Rectal smooth muscle tissue (tissue), 1 donor: ENCODE results near the gene MPHOSPH9.
A peak's percentile ranks its signal among the peaks of the same experiment; 100 is the strongest.
"Not testable (repeated sequence)": the region's sequence is repeated elsewhere in the genome, so short reads cannot be mapped to it uniquely, and the experiment has no call there.

ENCODE experiments used
- H3K27ac ChIP-seq: one replicate; pipeline ENCODE4 v1.7.0; 2013; ENCODE audit warnings: low read depth, low read length, inconsistent platforms
- H3K27me3 ChIP-seq: one replicate; pipeline ENCODE4 v1.7.0; 2013; ENCODE audit warnings: low read length; ENCODE audit not compliant: control insufficient read depth, insufficient read depth
- H3K36me3 ChIP-seq: one replicate; pipeline ENCODE4 v1.7.0; 2013; ENCODE audit warnings: low read length; ENCODE audit not compliant: control insufficient read depth, insufficient read depth
- H3K4me1 ChIP-seq: one replicate; pipeline ENCODE4 v1.7.0; 2013; ENCODE audit warnings: low read length; ENCODE audit not compliant: control insufficient read depth, insufficient read depth
- H3K4me3 ChIP-seq: one replicate; pipeline ENCODE4 v1.7.0; 2013; ENCODE audit warnings: low read length
- H3K9ac ChIP-seq: one replicate; pipeline ENCODE4 v1.7.0; 2013; ENCODE audit warnings: low read length

MPHOSPH9 gene

DNA sequence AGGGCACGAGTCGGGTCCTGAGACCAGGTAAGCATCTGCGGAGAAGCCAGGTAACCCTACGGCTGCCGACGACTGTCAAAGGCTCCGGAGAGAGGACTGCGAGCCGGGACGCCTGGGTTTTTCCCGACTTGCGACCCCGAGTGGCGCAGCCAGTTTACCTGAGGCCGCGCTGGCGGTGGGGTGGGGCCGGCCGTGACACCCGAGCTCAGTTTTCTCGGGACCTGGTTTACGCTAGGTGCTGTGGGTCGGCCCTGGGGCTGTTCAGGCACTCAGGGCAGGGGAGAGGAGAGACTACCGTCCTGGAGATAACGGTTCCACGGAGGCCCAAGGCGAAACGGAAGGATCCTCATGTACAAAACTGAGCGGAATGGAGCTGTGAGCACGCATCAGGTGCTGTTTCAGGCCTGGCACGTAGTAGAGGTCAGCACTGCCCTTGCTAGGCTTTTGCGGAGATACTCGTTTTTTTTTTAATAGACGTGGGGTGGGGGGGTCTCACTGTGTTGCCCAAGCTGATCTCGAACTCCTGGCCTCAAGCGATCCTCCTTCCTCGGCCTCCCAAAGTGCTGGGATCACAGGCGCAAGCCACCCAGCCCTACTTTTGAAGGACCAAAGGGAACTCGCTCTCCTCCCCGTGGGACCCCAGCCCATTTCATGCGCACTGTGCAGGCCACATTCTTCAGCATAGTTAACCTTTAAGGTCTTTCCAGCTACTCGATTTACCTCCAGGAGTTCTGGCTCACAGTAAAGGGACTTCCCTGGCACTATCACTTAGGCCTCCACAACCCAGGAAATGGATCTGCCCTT, 766 bp upstream of the MPHOSPH9 start:
- Histone ChIP-seq H3K4me3 (peak overlapping the region; percentile 92), H3K36me3 (no peaks in the 10 kb centered on the region), H3K9ac (peak overlapping the region; percentile 93), H3K4me1 (peaks cover 10% of the 10 kb centered on the region), H3K27me3 (no peaks in the 10 kb centered on the region), H3K27ac (peak overlapping the region; percentile 81)

GRCh38 chr12:123232472-123232806, 502 bp downstream of the MPHOSPH9 start:
- H3K27ac ChIP-seq, result peak overlapping the region; percentile 95
- no peaks in the 10 kb centered on the region for H3K36me3 ChIP-seq
- peak overlapping the region; percentile 76 for H3K4me3 ChIP-seq
- H3K9ac ChIP-seq, result peak overlapping the region; percentile 80
- H3K27me3 ChIP-seq, result no peaks in the 10 kb centered on the region
- H3K4me1 ChIP-seq, result peaks cover 10% of the 10 kb centered on the region

GRCh38 chr12:123231931-123232330, 1.0 kb downstream of the MPHOSPH9 start:
- H3K27me3 ChIP-seq, result no peaks in the 10 kb centered on the region
- H3K9ac ChIP-seq, result peak overlapping the region; percentile 80
- peaks cover 10% of the 10 kb centered on the region for H3K4me1 ChIP-seq
- no peaks in the 10 kb centered on the region for H3K36me3 ChIP-seq
- H3K27ac ChIP-seq, result peak overlapping the region; percentile 95
- H3K4me3 ChIP-seq, result peak overlapping the region; percentile 76

DNA sequence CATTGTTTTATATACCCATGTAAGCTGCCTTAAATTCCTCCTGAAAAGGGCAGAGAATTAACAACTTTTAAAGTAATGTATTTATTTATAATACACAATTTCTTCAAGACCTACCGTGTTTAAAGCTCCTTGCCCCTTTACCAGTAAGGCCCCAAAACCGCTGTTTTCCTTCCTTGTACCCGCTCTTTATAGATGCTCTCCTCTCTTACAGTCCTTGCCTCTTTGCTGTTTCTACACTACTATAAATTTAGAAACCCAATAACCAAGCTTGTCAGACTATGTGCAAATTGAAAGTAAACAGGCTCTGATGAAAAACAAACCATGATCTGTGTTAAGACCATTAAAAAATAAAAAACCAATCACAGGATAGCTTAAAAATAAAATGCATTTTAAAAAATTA, 3.9 kb downstream of the MPHOSPH9 start:
- Histone ChIP-seq H3K9ac (no peak overlapping the region), H3K36me3 (no peaks in the 10 kb centered on the region), H3K27me3 (no peaks in the 10 kb centered on the region), H3K4me3 (no peak overlapping the region), H3K27ac (no peak overlapping the region), H3K4me1 (peaks cover 8% of the 10 kb centered on the region)

DNA sequence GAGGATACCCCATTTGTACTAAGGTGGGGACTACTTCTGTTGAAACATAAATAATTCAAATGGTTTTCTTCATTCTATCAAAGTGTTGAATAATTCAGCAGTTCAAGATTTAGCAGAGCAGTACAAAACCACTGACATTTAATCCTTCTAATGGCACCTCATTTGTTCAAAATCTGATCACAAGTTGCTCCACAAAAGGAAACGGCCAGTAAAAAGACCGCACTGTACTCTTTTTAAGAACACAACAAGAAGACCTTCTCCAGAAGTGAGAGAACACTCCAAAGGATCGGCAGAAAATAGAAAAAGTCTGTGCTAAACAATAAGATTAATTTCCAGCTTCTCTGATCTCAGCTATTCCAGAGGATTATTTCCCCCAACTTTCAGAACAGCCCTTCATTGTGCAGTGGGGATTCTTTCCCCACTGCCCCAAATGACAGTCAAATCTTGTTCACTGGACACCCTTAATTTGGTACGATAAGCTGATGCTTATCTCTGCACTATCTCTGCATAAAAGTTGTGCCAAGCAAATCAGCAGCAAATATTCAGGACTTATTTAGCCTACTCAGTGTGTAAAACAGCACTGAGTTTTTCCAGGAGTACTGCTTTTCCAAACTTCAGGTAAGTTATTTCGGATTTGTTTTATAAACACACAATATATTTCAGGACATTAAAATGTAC, 5.2 kb downstream of the MPHOSPH9 start:
- Histone ChIP-seq H3K4me3 (no peak overlapping the region), H3K9ac (no peak overlapping the region)

GRCh38 chr12:123225443-123225842, 7.5 kb downstream of the MPHOSPH9 start:
- H3K36me3 ChIP-seq, result peaks cover 3% of the 10 kb centered on the region

More for the DNA sequence above, 5.2 kb downstream of the MPHOSPH9 start:
- H3K27ac ChIP-seq, result no peak overlapping the region
- H3K36me3 ChIP-seq, result no peaks in the 10 kb centered on the region
- H3K27me3 ChIP-seq, result no peaks in the 10 kb centered on the region
- H3K4me1 ChIP-seq, result peaks cover 5% of the 10 kb centered on the region

GRCh38 chr12:123223241-123223668, 9.7 kb downstream of the MPHOSPH9 start:
- H3K27me3 ChIP-seq, result no peaks in the 10 kb centered on the region
- H3K27ac ChIP-seq, result no peak overlapping the region
- H3K4me1 ChIP-seq, result no peaks in the 10 kb centered on the region
- no peak overlapping the region for H3K9ac ChIP-seq
- H3K4me3 ChIP-seq, result no peak overlapping the region
- peaks cover 3% of the 10 kb centered on the region for H3K36me3 ChIP-seq

More at GRCh38 chr12:123225443-123225842, 7.5 kb downstream of the MPHOSPH9 start:
- no peaks in the 10 kb centered on the region for H3K4me1 ChIP-seq
- no peaks in the 10 kb centered on the region for H3K27me3 ChIP-seq
- H3K4me3 ChIP-seq, result no peak overlapping the region
- H3K27ac ChIP-seq, result no peak overlapping the region
- no peak overlapping the region for H3K9ac ChIP-seq

DNA sequence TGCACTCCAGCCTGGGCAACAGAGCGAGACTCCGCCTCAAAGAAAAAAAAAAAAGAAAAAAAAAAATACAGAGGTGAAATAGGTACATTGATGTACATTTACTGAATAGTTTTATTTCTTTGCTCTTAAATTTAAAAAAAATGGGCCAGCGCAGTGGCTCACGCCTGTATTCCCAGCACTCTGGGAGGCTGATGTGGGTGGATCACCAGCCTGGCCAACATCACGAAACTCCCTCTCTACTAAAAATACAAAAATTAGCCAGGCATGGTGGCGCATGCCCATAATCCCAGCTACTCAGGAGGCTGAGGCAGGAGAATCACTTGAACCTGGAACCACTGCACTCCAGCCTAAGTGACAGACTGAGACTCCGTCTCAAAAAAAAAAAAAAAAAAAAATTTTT, 25.1 kb downstream of the MPHOSPH9 start:
- not testable (repeated sequence) for H3K36me3 ChIP-seq, H3K4me1 ChIP-seq, H3K27me3 ChIP-seq, H3K27ac ChIP-seq, H3K9ac ChIP-seq, H3K4me3 ChIP-seq

DNA sequence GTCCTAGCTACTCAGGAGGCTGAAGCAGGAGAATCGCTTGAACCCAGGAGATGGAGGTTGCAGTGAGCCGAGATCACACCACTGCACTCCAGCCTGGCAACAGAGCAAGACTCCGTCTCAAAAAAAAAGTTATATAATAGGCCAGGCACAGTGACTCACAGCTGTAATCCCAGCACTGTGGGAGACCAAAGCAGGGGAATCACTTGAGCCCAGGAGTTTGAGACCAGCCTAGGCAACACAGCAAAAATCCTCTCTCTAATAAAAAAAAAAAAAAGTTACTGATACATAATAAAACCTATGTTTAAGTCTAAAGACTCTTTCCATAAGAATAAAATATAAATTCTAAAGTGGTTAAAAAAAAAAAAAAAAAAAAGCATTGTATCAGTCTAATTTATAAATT, 26.1 kb downstream of the MPHOSPH9 start:
- H3K27ac ChIP-seq, H3K4me3 ChIP-seq, H3K9ac ChIP-seq, H3K36me3 ChIP-seq, H3K4me1 ChIP-seq, H3K27me3 ChIP-seq: not testable (repeated sequence)

- H3K9ac ChIP-seq, result no peak overlapping the region
- H3K4me3 ChIP-seq, result no peak overlapping the region
- H3K27ac ChIP-seq, result no peak overlapping the region
- H3K36me3 ChIP-seq, result no peaks in the 10 kb centered on the region
- no peaks in the 10 kb centered on the region for H3K4me1 ChIP-seq
- no peaks in the 10 kb centered on the region for H3K27me3 ChIP-seq
These were observed 32.5 kb downstream of the MPHOSPH9 start for GRCh38 chr12:123200414-123200813.

- no peak overlapping the region for H3K27ac ChIP-seq
- no peaks in the 10 kb centered on the region for H3K27me3 ChIP-seq
- no peak overlapping the region for H3K4me3 ChIP-seq
- H3K4me1 ChIP-seq, result no peaks in the 10 kb centered on the region
- no peaks in the 10 kb centered on the region for H3K36me3 ChIP-seq
- H3K9ac ChIP-seq, result no peak overlapping the region
These were observed 33.0 kb downstream of the MPHOSPH9 start for GRCh38 chr12:123199936-123200335.

GRCh38 chr12:123187637-123188036, 45.3 kb downstream of the MPHOSPH9 start:
- Histone ChIP-seq H3K27me3 (no peaks in the 10 kb centered on the region), H3K27ac (no peak overlapping the region), H3K4me3 (no peak overlapping the region), H3K9ac (no peak overlapping the region), H3K4me1 (no peaks in the 10 kb centered on the region), H3K36me3 (peaks cover 13% of the 10 kb centered on the region)

- Histone ChIP-seq H3K27ac (no peak overlapping the region), H3K27me3 (no peaks in the 10 kb centered on the region), H3K4me3 (no peak overlapping the region), H3K4me1 (no peaks in the 10 kb centered on the region), H3K9ac (no peak overlapping the region), H3K36me3 (peaks cover 4% of the 10 kb centered on the region)
These were observed 52.8 kb downstream of the MPHOSPH9 start for GRCh38 chr12:123180171-123180570.
